Neural crest cell (in vitro differentiated cells): Measurements from ENCODE around the gene HOXB5. TPM values are rescaled to one million over a fixed set of nuclear protein-coding genes. Genes with fewer than 3 reads are reported as not detected.

Experiments
- DNase-seq: peaks from one replicate; pipeline ENCODE4 v3.0.0; 2021; ENCODE audit warnings: low read depth, mixed read lengths, low spot score
- H3K27ac Mint-ChIP-seq: one replicate; pipeline ENCODE4 v1.8.0; 2021; ENCODE audit warnings: mild to moderate bottlenecking, mixed read lengths; ENCODE audit not compliant: unreplicated experiment
- H3K27me3 Mint-ChIP-seq: 2 replicates; pipeline ENCODE4 v1.8.0; 2021; ENCODE audit warnings: low read depth, mild to moderate bottlenecking, mixed read lengths
- H3K36me3 Mint-ChIP-seq: 2 replicates; pipeline ENCODE4 v1.8.0; 2021; ENCODE audit warnings: low read depth, mild to moderate bottlenecking, mixed read lengths
- H3K4me1 Mint-ChIP-seq: 2 replicates; pipeline ENCODE4 v1.8.0; 2021; ENCODE audit warnings: mixed read lengths
- H3K4me3 Mint-ChIP-seq: one replicate; pipeline ENCODE4 v1.8.0; 2021; ENCODE audit warnings: mild to moderate bottlenecking, mixed read lengths
- H3K9me3 Mint-ChIP-seq: 2 replicates; pipeline ENCODE4 v1.8.0; 2021; ENCODE audit warnings: mixed read lengths
- long read RNA-seq: library from polyadenylated mRNA; unstranded; transcript quantifications from one replicate; pipeline ENCODE4 v2.0.0, GENCODE V29; 2020
- total RNA-seq: library from RNA; stranded (reverse); gene quantifications from 2 replicates; pipeline ENCODE4 v1.2.1, GENCODE V29; 2021
- TF ChIP-seq, protein P1 (sequence below): fragments of 200-600 bp; sonication (generic); conservative IDR thresholded peaks from 2 replicates; pipeline ENCODE4 v1.5.0; 2021; ENCODE audit warnings: antibody characterized with exemption, mild to moderate bottlenecking

HOXB5 gene
- 2.3 and 2.6 TPM in 2 replicates for total RNA-seq
- long read RNA-seq, result 0 reads

DNA sequence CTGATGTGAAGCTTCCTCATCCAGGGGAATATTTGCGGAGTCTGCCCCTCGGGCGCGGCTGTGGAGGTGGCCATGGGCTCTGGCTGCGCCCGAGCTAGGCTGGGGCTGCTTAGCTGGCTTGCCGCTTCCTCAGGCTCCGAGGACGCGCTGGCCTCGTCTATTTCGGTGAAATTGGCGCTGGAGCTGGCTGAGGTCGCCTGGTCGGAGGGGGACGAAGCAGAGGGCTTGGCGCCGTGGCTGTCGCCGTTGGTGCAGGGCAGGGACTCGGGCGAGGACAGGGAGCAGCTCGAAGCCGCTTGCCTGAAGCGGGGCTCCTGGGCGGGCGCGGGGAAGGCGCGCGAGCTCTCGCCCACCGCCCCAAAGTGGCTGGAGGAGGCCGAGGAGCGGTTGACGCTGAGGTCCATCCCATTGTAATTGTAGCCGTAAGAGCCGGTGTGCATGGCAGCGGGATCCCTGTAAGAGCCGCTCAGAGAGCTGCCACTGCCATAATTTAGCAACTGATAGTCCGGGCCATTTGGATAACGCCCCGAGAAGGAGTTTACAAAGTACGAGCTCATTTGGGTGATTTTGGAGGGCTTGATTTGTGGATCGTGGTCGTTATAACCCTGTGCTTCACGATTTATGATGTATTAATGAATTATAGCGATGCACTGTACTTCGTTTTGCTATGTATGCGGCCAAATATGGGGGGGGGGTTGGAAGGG, at the start of gene HOXB5:
TSS of gene HOXB5 (minus strand) at position 654 of the 704 bp plus-strand sequence. CDS start at position 557, 97 bp downstream.
- Mint-ChIP-seq H3K27ac (no peak within 1 kb of the TSS), H3K4me1 (peaks cover 16% of the 10 kb centered on the region), H3K9me3 (no peaks in the 10 kb centered on the region), H3K4me3 (peak within 1 kb of the TSS; percentile 81), H3K36me3 (peaks cover 20% of the 10 kb centered on the region), H3K27me3 (peaks cover 100% of the 10 kb centered on the region)
- no peak for DNase-seq
- TF ChIP-seq, protein P1, sequence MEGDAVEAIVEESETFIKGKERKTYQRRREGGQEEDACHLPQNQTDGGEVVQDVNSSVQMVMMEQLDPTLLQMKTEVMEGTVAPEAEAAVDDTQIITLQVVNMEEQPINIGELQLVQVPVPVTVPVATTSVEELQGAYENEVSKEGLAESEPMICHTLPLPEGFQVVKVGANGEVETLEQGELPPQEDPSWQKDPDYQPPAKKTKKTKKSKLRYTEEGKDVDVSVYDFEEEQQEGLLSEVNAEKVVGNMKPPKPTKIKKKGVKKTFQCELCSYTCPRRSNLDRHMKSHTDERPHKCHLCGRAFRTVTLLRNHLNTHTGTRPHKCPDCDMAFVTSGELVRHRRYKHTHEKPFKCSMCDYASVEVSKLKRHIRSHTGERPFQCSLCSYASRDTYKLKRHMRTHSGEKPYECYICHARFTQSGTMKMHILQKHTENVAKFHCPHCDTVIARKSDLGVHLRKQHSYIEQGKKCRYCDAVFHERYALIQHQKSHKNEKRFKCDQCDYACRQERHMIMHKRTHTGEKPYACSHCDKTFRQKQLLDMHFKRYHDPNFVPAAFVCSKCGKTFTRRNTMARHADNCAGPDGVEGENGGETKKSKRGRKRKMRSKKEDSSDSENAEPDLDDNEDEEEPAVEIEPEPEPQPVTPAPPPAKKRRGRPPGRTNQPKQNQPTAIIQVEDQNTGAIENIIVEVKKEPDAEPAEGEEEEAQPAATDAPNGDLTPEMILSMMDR, result no peak

DNA sequence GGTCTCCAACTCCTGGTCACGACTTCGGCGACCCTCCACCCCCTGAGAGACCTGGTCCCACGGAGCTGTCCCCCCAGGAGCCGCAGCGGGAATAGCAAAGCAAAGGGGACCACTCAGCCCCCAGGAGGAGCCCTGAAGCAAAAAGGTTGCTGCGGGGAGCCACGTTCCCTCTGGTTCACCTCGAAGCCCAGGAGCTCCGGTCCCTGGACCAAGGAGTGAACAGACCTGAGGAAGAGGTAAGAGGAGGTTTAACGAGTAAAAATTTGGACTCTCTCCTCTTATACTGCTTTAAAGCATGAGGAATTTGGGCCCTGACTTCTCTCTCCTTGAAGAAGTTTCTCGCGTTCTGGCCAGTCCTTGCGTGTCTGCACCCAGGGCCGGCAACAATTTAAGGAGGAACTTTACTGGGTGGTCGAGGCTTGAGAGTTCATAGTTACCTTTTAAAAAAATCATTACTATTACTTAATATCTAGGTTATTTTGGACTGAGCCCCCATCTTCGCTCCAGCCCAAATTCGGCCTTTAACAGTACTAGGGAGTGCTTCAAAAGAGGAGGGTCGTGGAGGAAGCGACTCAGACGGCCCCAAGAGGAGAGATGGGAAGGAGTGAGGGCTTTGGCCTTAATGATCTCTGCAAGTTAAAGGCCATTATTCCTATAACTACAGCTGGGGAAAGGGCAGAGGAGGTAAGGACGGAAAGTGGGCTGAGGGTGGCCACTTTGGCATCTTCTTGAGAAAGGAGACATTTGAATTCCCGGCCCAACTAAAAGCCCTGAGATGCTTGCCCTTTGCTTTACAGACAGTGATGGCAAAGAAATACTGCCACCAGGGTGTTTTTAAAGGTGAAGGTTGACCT, 49.5 kb upstream of the HOXB5 start:
- H3K4me1 Mint-ChIP-seq, result no peaks in the 10 kb centered on the region
- H3K27me3 Mint-ChIP-seq, result peaks cover 99% of the 10 kb centered on the region
- no peaks in the 10 kb centered on the region for H3K9me3 Mint-ChIP-seq
- DNase-seq, result no peak
- TF ChIP-seq, protein P1, result no peak
- no peak overlapping the region for H3K27ac Mint-ChIP-seq
- H3K36me3 Mint-ChIP-seq, result no peaks in the 10 kb centered on the region
- no peak overlapping the region for H3K4me3 Mint-ChIP-seq

DNA sequence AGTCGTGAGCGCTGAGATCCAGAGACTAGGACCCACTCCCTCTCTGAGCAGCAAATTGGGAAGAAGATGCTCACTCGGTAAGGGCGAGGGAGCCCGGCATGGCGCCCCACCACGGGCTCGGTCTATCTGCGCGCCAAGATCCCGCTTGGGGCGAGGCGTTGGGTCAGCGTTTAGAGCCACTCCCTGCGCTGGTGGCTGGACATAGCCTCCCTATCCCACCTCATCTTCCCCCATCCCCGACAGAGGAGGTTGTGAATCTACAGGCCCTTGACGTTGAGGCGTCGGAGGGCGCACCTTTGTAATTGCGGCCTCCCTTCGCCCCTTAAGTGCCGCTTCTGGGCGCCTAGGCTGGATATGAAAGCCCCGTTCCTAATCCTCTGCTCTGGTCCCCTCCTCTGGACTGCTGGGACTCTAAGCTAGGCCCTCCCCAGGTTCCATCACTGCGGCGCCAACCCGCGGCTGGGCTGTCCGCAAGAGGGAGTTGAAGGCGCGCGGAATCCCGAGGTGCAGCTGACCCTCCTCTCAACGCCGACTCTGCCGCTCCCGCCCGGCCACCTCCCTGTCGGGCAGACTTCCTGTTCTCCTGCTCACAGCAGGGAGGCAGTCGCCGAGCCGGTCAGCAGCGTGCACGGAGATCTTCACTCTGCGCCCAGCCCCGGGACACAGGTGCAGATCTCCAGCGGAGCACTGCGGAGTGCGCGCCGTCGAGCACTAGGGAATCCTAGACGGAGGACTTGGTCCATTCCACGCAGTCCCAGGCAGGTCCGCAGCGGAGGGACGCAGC, 48.7 kb upstream of the HOXB5 start:
- Mint-ChIP-seq H3K4me3 (peak overlapping the region; percentile 32), H3K27ac (no peak overlapping the region), H3K27me3 (peaks cover 99% of the 10 kb centered on the region), H3K9me3 (no peaks in the 10 kb centered on the region), H3K4me1 (no peaks in the 10 kb centered on the region), H3K36me3 (no peaks in the 10 kb centered on the region)
- DNase-seq, result no peak
- TF ChIP-seq, protein P1, result peak; percentile 19

DNA sequence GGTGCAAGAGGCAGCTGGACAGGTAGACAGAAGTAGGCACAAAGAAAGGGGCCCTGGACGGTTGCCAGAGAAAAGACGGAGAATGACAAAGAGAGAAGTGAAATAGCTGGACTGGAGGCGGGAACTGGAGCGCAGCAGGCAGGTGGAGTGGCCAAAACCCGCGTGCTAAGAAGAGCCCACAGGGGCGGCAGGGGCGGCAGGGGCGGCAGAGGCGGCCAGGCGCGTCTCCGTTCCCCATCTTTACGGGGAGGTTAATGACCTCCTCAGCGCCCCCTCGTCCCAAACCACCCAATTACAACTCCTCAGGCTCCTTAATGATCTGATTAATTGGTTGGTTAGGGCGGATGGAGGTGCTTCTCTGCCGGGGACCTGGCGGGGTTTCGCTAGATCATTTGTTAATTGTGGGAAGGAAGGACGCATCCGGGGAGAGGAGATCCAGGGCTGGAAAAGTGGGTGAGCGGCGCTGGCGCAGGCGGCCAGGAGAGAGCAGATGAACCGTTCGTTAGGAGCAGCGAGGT, 48.0 kb upstream of the HOXB5 start:
- Mint-ChIP-seq H3K36me3 (no peaks in the 10 kb centered on the region), H3K9me3 (no peaks in the 10 kb centered on the region), H3K4me3 (peak overlapping the region; percentile 32), H3K27me3 (peaks cover 100% of the 10 kb centered on the region), H3K4me1 (peaks cover 4% of the 10 kb centered on the region), H3K27ac (no peak overlapping the region)
- DNase-seq, result no peak
- TF ChIP-seq, protein P1, result no peak

DNA sequence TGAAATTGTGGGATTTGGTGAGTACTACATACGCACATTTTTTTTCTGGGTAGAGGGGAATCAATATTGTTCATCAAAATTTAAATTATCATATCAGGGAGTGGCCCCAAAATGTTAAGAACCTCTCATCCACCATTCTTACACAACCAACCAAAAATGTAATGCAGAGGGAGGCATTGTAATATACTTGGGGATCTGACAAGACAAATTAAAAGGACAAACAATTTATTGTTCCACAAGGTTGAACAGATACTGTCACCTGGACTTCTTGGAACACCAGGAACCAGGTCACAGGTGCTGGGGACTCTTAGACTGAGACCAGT, 47.2 kb upstream of the HOXB5 start:
- TF ChIP-seq, protein P1, result no peak
- Mint-ChIP-seq H3K9me3 (no peaks in the 10 kb centered on the region), H3K27me3 (peaks cover 100% of the 10 kb centered on the region), H3K27ac (no peak overlapping the region), H3K4me1 (peaks cover 8% of the 10 kb centered on the region), H3K36me3 (no peaks in the 10 kb centered on the region), H3K4me3 (no peak overlapping the region)
- no peak for DNase-seq
